ENCODE data around the gene KCNK7. TPM values are rescaled to one million over a fixed set of nuclear protein-coding genes. Genes with fewer than 3 reads are reported as not detected.

Gene KCNK7
- total and polyA plus RNA-seq, 2 experiments from 2014 or later: 0.60 TPM; not detected in 1

Small RNAs within 50 kb of the gene (microRNA-seq; reads per million reads assigned to microRNA genes)
- gene MIR4690: not detected

Small RNAs within 50 kb of the gene (small RNA-seq; reads per million reads assigned to genes)
- gene AP001362.1 (ENCODE audit: low replicate concordance) (not detected), gene MIR4690 (ENCODE audit: low replicate concordance) (0.07 reads per million)

Other genes starting within 250 kb of the KCNK7 start
- gene TIGD3, start 241.0 kb downstream of the KCNK7 start, total RNA-seq (2014; rRNA removed; shearing (Covaris generic)): 3.0 and 3.5 TPM in 2 replicates
- gene TIGD3, start 241.0 kb downstream of the KCNK7 start, polyA plus RNA-seq (2016; fragmentation: Nextera tagmentation; extraction: Ambion mirVana): 1.2 and 1.5 TPM in 2 replicates
- 0.10 and 0.35 TPM in 2 replicates for gene SLC25A45, start 213.2 kb downstream of the KCNK7 start, total RNA-seq (2014; rRNA removed; shearing (Covaris generic))
- 0.74 and 0.89 TPM in 2 replicates for gene SLC25A45, start 213.2 kb downstream of the KCNK7 start, polyA plus RNA-seq (2016; fragmentation: Nextera tagmentation; extraction: Ambion mirVana)
- gene FRMD8, start 209.2 kb downstream of the KCNK7 start, total RNA-seq (2014; rRNA removed; shearing (Covaris generic)): 35.4 and 41.4 TPM in 2 replicates
- 6.2 and 7.0 TPM in 2 replicates for gene FRMD8, start 209.2 kb downstream of the KCNK7 start, polyA plus RNA-seq (2016; fragmentation: Nextera tagmentation; extraction: Ambion mirVana)
- 6.3 and 7.2 TPM in 2 replicates for gene NEAT1, start 173.0 kb downstream of the KCNK7 start, total RNA-seq (2014; rRNA removed; shearing (Covaris generic))
- gene NEAT1, start 173.0 kb downstream of the KCNK7 start, polyA plus RNA-seq (2016; fragmentation: Nextera tagmentation; extraction: Ambion mirVana): 3.6 and 5.3 TPM in 2 replicates
- gene MALAT1, start 96.8 kb downstream of the KCNK7 start, total RNA-seq (2014; rRNA removed; shearing (Covaris generic)): 1,789 and 2,206 TPM in 2 replicates
- 4,618 and 6,020 TPM in 2 replicates for gene MALAT1, start 96.8 kb downstream of the KCNK7 start, polyA plus RNA-seq (2016; fragmentation: Nextera tagmentation; extraction: Ambion mirVana)
- 55.1 and 66.1 TPM in 2 replicates for gene SCYL1, start 70.7 kb downstream of the KCNK7 start, total RNA-seq (2014; rRNA removed; shearing (Covaris generic))
- 52.7 and 61.7 TPM in 2 replicates for gene SCYL1, start 70.7 kb downstream of the KCNK7 start, polyA plus RNA-seq (2016; fragmentation: Nextera tagmentation; extraction: Ambion mirVana)
- 29.2 and 29.8 TPM in 2 replicates for gene LTBP3, start 37.4 kb downstream of the KCNK7 start, total RNA-seq (2014; rRNA removed; shearing (Covaris generic))
- 9.5 and 11.9 TPM in 2 replicates for gene LTBP3, start 37.4 kb downstream of the KCNK7 start, polyA plus RNA-seq (2016; fragmentation: Nextera tagmentation; extraction: Ambion mirVana)
- 78.1 and 78.6 TPM in 2 replicates for gene ZNRD2, start 25.3 kb downstream of the KCNK7 start, total RNA-seq (2014; rRNA removed; shearing (Covaris generic))
- 140 and 148 TPM in 2 replicates for gene ZNRD2, start 25.3 kb downstream of the KCNK7 start, polyA plus RNA-seq (2016; fragmentation: Nextera tagmentation; extraction: Ambion mirVana)
- gene FAM89B, start 23.3 kb downstream of the KCNK7 start, total RNA-seq (2014; rRNA removed; shearing (Covaris generic)): 16.0 and 18.2 TPM in 2 replicates
- gene FAM89B, start 23.3 kb downstream of the KCNK7 start, polyA plus RNA-seq (2016; fragmentation: Nextera tagmentation; extraction: Ambion mirVana): 13.0 and 13.9 TPM in 2 replicates
- gene EHBP1L1, start 19.7 kb downstream of the KCNK7 start, total RNA-seq (2014; rRNA removed; shearing (Covaris generic)): 10.9 and 12.6 TPM in 2 replicates
- 1.4 and 2.9 TPM in 2 replicates for gene EHBP1L1, start 19.7 kb downstream of the KCNK7 start, polyA plus RNA-seq (2016; fragmentation: Nextera tagmentation; extraction: Ambion mirVana)
- gene MAP3K11, start 18.4 kb upstream of the KCNK7 start, total RNA-seq (2014; rRNA removed; shearing (Covaris generic)): 32.8 and 38.6 TPM in 2 replicates
- gene MAP3K11, start 18.4 kb upstream of the KCNK7 start, polyA plus RNA-seq (2016; fragmentation: Nextera tagmentation; extraction: Ambion mirVana): 19.8 and 20.8 TPM in 2 replicates
- 41.2 and 52.2 TPM in 2 replicates for gene PCNX3, start 20.0 kb upstream of the KCNK7 start, total RNA-seq (2014; rRNA removed; shearing (Covaris generic))
- 7.3 and 8.7 TPM in 2 replicates for gene PCNX3, start 20.0 kb upstream of the KCNK7 start, polyA plus RNA-seq (2016; fragmentation: Nextera tagmentation; extraction: Ambion mirVana)
- gene SIPA1, start 42.3 kb upstream of the KCNK7 start, total RNA-seq (2014; rRNA removed; shearing (Covaris generic)): 54.6 and 56.7 TPM in 2 replicates
- 50.1 and 75.5 TPM in 2 replicates for gene SIPA1, start 42.3 kb upstream of the KCNK7 start, polyA plus RNA-seq (2016; fragmentation: Nextera tagmentation; extraction: Ambion mirVana)
- 17.0 and 22.8 TPM in 2 replicates for gene RELA, start 67.1 kb upstream of the KCNK7 start, total RNA-seq (2014; rRNA removed; shearing (Covaris generic))
- gene RELA, start 67.1 kb upstream of the KCNK7 start, polyA plus RNA-seq (2016; fragmentation: Nextera tagmentation; extraction: Ambion mirVana): 12.9 and 18.5 TPM in 2 replicates
- gene KAT5, start 116.5 kb upstream of the KCNK7 start, total RNA-seq (2014; rRNA removed; shearing (Covaris generic)): 33.3 and 40.4 TPM in 2 replicates
- 34.6 and 34.8 TPM in 2 replicates for gene KAT5, start 116.5 kb upstream of the KCNK7 start, polyA plus RNA-seq (2016; fragmentation: Nextera tagmentation; extraction: Ambion mirVana)
- 37.8 and 70.8 TPM in 2 replicates for gene RNASEH2C, start 125.0 kb upstream of the KCNK7 start, total RNA-seq (2014; rRNA removed; shearing (Covaris generic))
- 73.2 and 74.8 TPM in 2 replicates for gene RNASEH2C, start 125.0 kb upstream of the KCNK7 start, polyA plus RNA-seq (2016; fragmentation: Nextera tagmentation; extraction: Ambion mirVana)
- 12.5 and 16.1 TPM in 2 replicates for gene AP5B1, start 185.2 kb upstream of the KCNK7 start, total RNA-seq (2014; rRNA removed; shearing (Covaris generic))
- 3.1 TPM in 2 replicates for gene AP5B1, start 185.2 kb upstream of the KCNK7 start, polyA plus RNA-seq (2016; fragmentation: Nextera tagmentation; extraction: Ambion mirVana)
- 3.3 and 5.1 TPM in 2 replicates for gene OVOL1, start 191.3 kb upstream of the KCNK7 start, total RNA-seq (2014; rRNA removed; shearing (Covaris generic))
- gene OVOL1, start 191.3 kb upstream of the KCNK7 start, polyA plus RNA-seq (2016; fragmentation: Nextera tagmentation; extraction: Ambion mirVana): 1.4 and 1.5 TPM in 2 replicates
- 0.49 TPM in 1 of 2 replicates, not detected in the other for gene SNX32, start 238.2 kb upstream of the KCNK7 start, total RNA-seq (2014; rRNA removed; shearing (Covaris generic))
- gene SNX32, start 238.2 kb upstream of the KCNK7 start, polyA plus RNA-seq (2016; fragmentation: Nextera tagmentation; extraction: Ambion mirVana): 1.2 and 2.4 TPM in 2 replicates

Data from GM23338 (cell line).